Breast epithelium (tissue), 3 donors: Measurements from ENCODE around the gene TMEM243.

ENCODE experiments used
- POLR2A ChIP-seq: fragments of 450-650 bp; IDR thresholded peaks from one replicate; pipeline ENCODE4 v1.6.1; 2016; ENCODE audit warnings: antibody characterized with exemption, mild to moderate bottlenecking, moderate library complexity
- POLR2AphosphoS5 ChIP-seq, 3 donors: sonication (generic); formaldehyde crosslinking; IDR thresholded peaks; one replicate each; pipeline ENCODE4 v1.6.1; 2017; ENCODE audit warnings: antibody characterized with exemption in 3 of 3
- TF ChIP-seq, protein P1 (sequence below), 3 donors: fragments of 450-650 bp; IDR thresholded peaks; one replicate each; pipeline ENCODE4 v1.5.1; 2016 to 2017; ENCODE audit warnings: antibody characterized with exemption in 3 of 3, mild to moderate bottlenecking in 3 of 3, moderate library complexity in 3 of 3

DNA sequence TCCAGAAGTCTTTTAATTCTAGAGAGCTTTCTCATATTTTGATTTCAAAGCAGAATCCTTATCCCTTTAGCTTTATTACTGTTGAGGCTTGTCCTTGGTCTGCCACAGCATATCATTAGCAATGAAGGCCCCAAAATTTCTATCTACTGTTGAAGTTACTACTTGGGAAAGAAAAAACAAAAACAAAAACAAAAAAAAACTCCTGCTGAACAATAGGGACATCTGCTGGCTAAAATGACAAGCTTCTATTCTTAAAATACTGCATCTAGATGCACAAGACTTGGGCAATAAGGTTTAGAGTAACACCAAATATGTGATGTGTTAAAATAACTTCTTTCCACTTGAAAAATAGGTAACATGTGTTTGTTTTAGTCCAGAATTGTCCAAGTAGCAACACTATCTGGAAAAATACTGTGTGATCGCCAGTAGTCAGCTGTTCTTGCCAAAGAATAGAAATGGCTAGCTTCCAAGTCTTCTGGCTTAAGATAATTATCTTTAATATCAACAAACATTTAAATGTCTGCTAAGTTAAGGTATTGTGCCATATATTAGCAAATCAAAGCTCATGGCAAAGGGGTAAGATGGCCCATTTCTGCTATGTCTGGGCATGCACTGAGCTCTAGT lies 71.1 kb downstream of the TMEM243 start:
- TF ChIP-seq POLR2AphosphoS5 (IDR thresholded peaks at IDR 0.05): no peak
- TF ChIP-seq, protein P1, sequence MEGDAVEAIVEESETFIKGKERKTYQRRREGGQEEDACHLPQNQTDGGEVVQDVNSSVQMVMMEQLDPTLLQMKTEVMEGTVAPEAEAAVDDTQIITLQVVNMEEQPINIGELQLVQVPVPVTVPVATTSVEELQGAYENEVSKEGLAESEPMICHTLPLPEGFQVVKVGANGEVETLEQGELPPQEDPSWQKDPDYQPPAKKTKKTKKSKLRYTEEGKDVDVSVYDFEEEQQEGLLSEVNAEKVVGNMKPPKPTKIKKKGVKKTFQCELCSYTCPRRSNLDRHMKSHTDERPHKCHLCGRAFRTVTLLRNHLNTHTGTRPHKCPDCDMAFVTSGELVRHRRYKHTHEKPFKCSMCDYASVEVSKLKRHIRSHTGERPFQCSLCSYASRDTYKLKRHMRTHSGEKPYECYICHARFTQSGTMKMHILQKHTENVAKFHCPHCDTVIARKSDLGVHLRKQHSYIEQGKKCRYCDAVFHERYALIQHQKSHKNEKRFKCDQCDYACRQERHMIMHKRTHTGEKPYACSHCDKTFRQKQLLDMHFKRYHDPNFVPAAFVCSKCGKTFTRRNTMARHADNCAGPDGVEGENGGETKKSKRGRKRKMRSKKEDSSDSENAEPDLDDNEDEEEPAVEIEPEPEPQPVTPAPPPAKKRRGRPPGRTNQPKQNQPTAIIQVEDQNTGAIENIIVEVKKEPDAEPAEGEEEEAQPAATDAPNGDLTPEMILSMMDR (IDR thresholded peaks at IDR 0.05): peak in 2 of 3 donors; percentile 48 to 59
- TF ChIP-seq POLR2A: no peak
